Mesendoderm (in vitro differentiated cells): ENCODE data around the gene METRNL. TPM values are rescaled to one million over a fixed set of nuclear protein-coding genes. Genes with fewer than 3 reads are reported as not detected.
"Not testable (repeated sequence)": the region's sequence is repeated elsewhere in the genome, so short reads cannot be mapped to it uniquely, and the experiment has no call there.

Source experiments
- DNase-seq: peaks from one replicate; pipeline ENCODE4 v3.0.0; 2013
- H2AK5ac ChIP-seq: 2 replicates; pipeline ENCODE4 v1.6.1; 2013; ENCODE audit warnings: low read length, inconsistent platforms
- H2BK120ac ChIP-seq: 2 replicates; pipeline ENCODE4 v1.6.1; 2013; ENCODE audit warnings: low read depth, mild to moderate bottlenecking, low read length, moderate library complexity, mixed read lengths
- H2BK15ac ChIP-seq: replicated peaks from 2 replicates; pipeline ENCODE4 v1.6.1; 2013; ENCODE audit warnings: low read depth, mild to moderate bottlenecking, moderate library complexity
- H2BK5ac ChIP-seq: 2 replicates; pipeline ENCODE4 v1.6.1; 2013; ENCODE audit warnings: low read length, inconsistent platforms
- H3K18ac ChIP-seq: 2 replicates; pipeline ENCODE4 v1.6.1; 2013; ENCODE audit warnings: mild to moderate bottlenecking, low read length, mixed read lengths
- H3K23ac ChIP-seq: one replicate; pipeline ENCODE4 v1.6.1; 2013; ENCODE audit warnings: low read length
- H3K27ac ChIP-seq: 2 replicates; pipeline ENCODE4 v1.5.1; 2013; ENCODE audit warnings: low read depth, mild to moderate bottlenecking, inconsistent platforms, low read length, moderate library complexity
- H3K27me3 ChIP-seq: 2 replicates; pipeline ENCODE4 v1.6.1; 2013; ENCODE audit warnings: low read length, control low read depth, mild to moderate bottlenecking, inconsistent platforms; ENCODE audit not compliant: insufficient read depth, poor library complexity
- H3K36me3 ChIP-seq: 2 replicates; pipeline ENCODE4 v1.6.1; 2013; ENCODE audit warnings: low read length, inconsistent platforms; ENCODE audit not compliant: control insufficient read depth, insufficient read depth
- H3K4ac ChIP-seq: one replicate; pipeline ENCODE4 v1.6.1; 2013; ENCODE audit warnings: low read depth, mild to moderate bottlenecking, low read length, moderate library complexity
- H3K4me1 ChIP-seq: 2 replicates; pipeline ENCODE4 v1.6.1; 2013; ENCODE audit warnings: low read depth, low read length, inconsistent platforms; ENCODE audit not compliant: control insufficient read depth
- H3K4me2 ChIP-seq: 2 replicates; pipeline ENCODE4 v1.6.1; 2013; ENCODE audit warnings: low read length
- H3K4me3 ChIP-seq: 2 replicates; pipeline ENCODE4 v1.5.1; 2013; ENCODE audit warnings: mild to moderate bottlenecking, low read length
- H3K56ac ChIP-seq: one replicate; pipeline ENCODE4 v1.6.1; 2013; ENCODE audit warnings: low read length
- H3K79me1 ChIP-seq: 2 replicates; pipeline ENCODE4 v1.6.1; 2013; ENCODE audit warnings: low read length, inconsistent platforms
- H3K79me2 ChIP-seq: 2 replicates; pipeline ENCODE4 v1.6.1; 2013; ENCODE audit warnings: mild to moderate bottlenecking, low read length; ENCODE audit not compliant: control insufficient read depth, insufficient read depth
- H3K9ac ChIP-seq: 2 replicates; pipeline ENCODE4 v1.6.1; 2013; ENCODE audit warnings: low read length, inconsistent platforms
- H4K5ac ChIP-seq: one replicate; pipeline ENCODE4 v1.6.1; 2013; ENCODE audit warnings: low read length
- H4K8ac ChIP-seq: one replicate; pipeline ENCODE4 v1.6.1; 2013; ENCODE audit warnings: low read depth, mild to moderate bottlenecking, control low read depth, low read length, moderate library complexity
- WGBS: extraction: QIAGEN DNeasy Blood & Tissue Kit; methylation state at CpG from one replicate; pipeline ENCODE4 v1.1.7; 2013; ENCODE audit warnings: low lambda C conversion rate, missing lambda C conversion rate; ENCODE audit not compliant: insufficient coverage; ENCODE audit errors: extremely low coverage; 5-methylcytosine and 5-hydroxymethylcytosine counted together
- polyA plus RNA-seq, 2 experiments: library from polyadenylated mRNA; stranded (reverse); fragments of 200-250 nt; gene quantifications; one replicate each; pipeline ENCODE4 v1.2.3, GENCODE V29; 2013

Gene METRNL
- polyA plus RNA-seq (2013, experiment 1 of 2): 6.8 TPM
- polyA plus RNA-seq (2013, experiment 2 of 2): 6.3 TPM

- Histone ChIP-seq H4K5ac (no peak within 1 kb of the TSS), H3K79me2 (no peaks in the 10 kb centered on the region), H3K36me3 (no peaks in the 10 kb centered on the region), H2AK5ac (no peak within 1 kb of the TSS), H3K4me1 (peaks cover 5% of the 10 kb centered on the region), H3K4ac (no peak within 1 kb of the TSS), H3K56ac (peak within 1 kb of the TSS; percentile 70), H3K4me2 (peak within 1 kb of the TSS; percentile 52), H2BK120ac (no peak within 1 kb of the TSS), H3K18ac (peak within 1 kb of the TSS; percentile 77), H3K23ac (no peak within 1 kb of the TSS), H3K4me3 (peak within 1 kb of the TSS; percentile 23), H3K27me3 (peaks cover 11% of the 10 kb centered on the region), H3K9ac (peak within 1 kb of the TSS; percentile 57), H4K8ac (no peak within 1 kb of the TSS), H3K27ac (no peak within 1 kb of the TSS), H2BK5ac (no peak within 1 kb of the TSS), H3K79me1 (no peaks in the 10 kb centered on the region), H2BK15ac (peak within 1 kb of the TSS; percentile 10)
- WGBS: no CpG with 5 or more reads among the region's 69 CpGs
- peak; percentile 45 for DNase-seq
Observed at GRCh38 chr17:83079352-83079747, at the start of gene METRNL. Gene METRNL, plus strand, starts transcription at chr17:83079609. Its CDS starts 207 bp downstream, at chr17:83079816.

GRCh38 chr17:83030432-83030831 lies 49.0 kb upstream of the METRNL start:
- Histone ChIP-seq H2BK120ac (no peak overlapping the region), H3K27me3 (no peaks in the 10 kb centered on the region), H4K5ac (no peak overlapping the region), H4K8ac (no peak overlapping the region), H3K4me2 (no peak overlapping the region), H3K36me3 (no peaks in the 10 kb centered on the region), H3K27ac (no peak overlapping the region), H2AK5ac (no peak overlapping the region), H2BK15ac (no peak overlapping the region), H3K56ac (no peak overlapping the region), H2BK5ac (no peak overlapping the region), H3K4me1 (no peaks in the 10 kb centered on the region), H3K79me2 (no peaks in the 10 kb centered on the region), H3K79me1 (no peaks in the 10 kb centered on the region), H3K18ac (no peak overlapping the region), H3K4me3 (no peak overlapping the region), H3K4ac (no peak overlapping the region), H3K23ac (no peak overlapping the region), H3K9ac (no peak overlapping the region)
- DNase-seq: no peak
- no CpG with 5 or more reads among the region's 23 CpGs for WGBS

- Histone ChIP-seq H2AK5ac (no peak overlapping the region), H3K4me1 (no peaks in the 10 kb centered on the region), H3K79me1 (no peaks in the 10 kb centered on the region), H2BK15ac (no peak overlapping the region), H3K56ac (no peak overlapping the region), H4K8ac (no peak overlapping the region), H3K4me3 (no peak overlapping the region), H3K9ac (no peak overlapping the region), H3K27me3 (no peaks in the 10 kb centered on the region), H3K79me2 (no peaks in the 10 kb centered on the region), H3K4me2 (no peak overlapping the region), H4K5ac (no peak overlapping the region), H3K4ac (no peak overlapping the region), H3K27ac (no peak overlapping the region), H3K23ac (no peak overlapping the region), H3K36me3 (no peaks in the 10 kb centered on the region), H3K18ac (no peak overlapping the region), H2BK120ac (no peak overlapping the region), H2BK5ac (no peak overlapping the region)
- no peak for DNase-seq
- no CpG with 5 or more reads among the region's 35 CpGs for WGBS
Observed at GRCh38 chr17:83031321-83031945, 48.0 kb upstream of the METRNL start.

GRCh38 chr17:83031946-83032451 lies 47.4 kb upstream of the METRNL start:
- not testable (repeated sequence) for H3K4me1 ChIP-seq, H3K4ac ChIP-seq, H3K36me3 ChIP-seq, H3K18ac ChIP-seq, H3K4me2 ChIP-seq, H3K27me3 ChIP-seq, H3K4me3 ChIP-seq, H3K27ac ChIP-seq, H4K5ac ChIP-seq, H3K56ac ChIP-seq, H3K23ac ChIP-seq, H2BK15ac ChIP-seq, H2BK5ac ChIP-seq, H2BK120ac ChIP-seq, H4K8ac ChIP-seq, H3K9ac ChIP-seq, DNase-seq, H3K79me2 ChIP-seq, H2AK5ac ChIP-seq, H3K79me1 ChIP-seq
- no CpG with 5 or more reads among the region's 33 CpGs for WGBS

- Histone ChIP-seq H4K8ac (no peak overlapping the region), H3K9ac (no peak overlapping the region), H3K79me1 (no peaks in the 10 kb centered on the region), H3K27me3 (no peaks in the 10 kb centered on the region), H3K56ac (no peak overlapping the region), H3K23ac (no peak overlapping the region), H4K5ac (no peak overlapping the region), H3K4me2 (no peak overlapping the region), H3K18ac (no peak overlapping the region), H3K79me2 (no peaks in the 10 kb centered on the region), H2BK15ac (no peak overlapping the region), H3K36me3 (no peaks in the 10 kb centered on the region), H2BK5ac (no peak overlapping the region), H3K4me3 (no peak overlapping the region), H3K27ac (no peak overlapping the region), H3K4me1 (no peaks in the 10 kb centered on the region), H2AK5ac (no peak overlapping the region), H2BK120ac (no peak overlapping the region), H3K4ac (no peak overlapping the region)
- DNase-seq: no peak
- whole genome bisulfite sequencing: no CpG with 5 or more reads among the region's 18 CpGs
Observed at GRCh38 chr17:83032781-83033180, 46.6 kb upstream of the METRNL start.

- Histone ChIP-seq H3K27me3 (no peaks in the 10 kb centered on the region), H3K79me2 (no peaks in the 10 kb centered on the region), H3K18ac (no peak overlapping the region), H2AK5ac (no peak overlapping the region), H3K27ac (no peak overlapping the region), H3K23ac (no peak overlapping the region), H3K56ac (no peak overlapping the region), H3K4ac (no peak overlapping the region), H3K4me1 (no peaks in the 10 kb centered on the region), H4K8ac (no peak overlapping the region), H4K5ac (no peak overlapping the region), H3K9ac (no peak overlapping the region), H2BK5ac (no peak overlapping the region), H3K36me3 (no peaks in the 10 kb centered on the region), H2BK120ac (no peak overlapping the region), H3K4me2 (no peak overlapping the region), H3K4me3 (no peak overlapping the region), H2BK15ac (no peak overlapping the region), H3K79me1 (no peaks in the 10 kb centered on the region)
- no CpG with 5 or more reads among the region's 14 CpGs for WGBS
- DNase-seq: no peak
Observed at GRCh38 chr17:83034525-83034924, 44.9 kb upstream of the METRNL start.
